Keratinocyte (primary cell): ENCODE data around the gene AQR.

Source experiments
- CTCF ChIP-seq, 3 experiments: IDR thresholded peaks in 1 of 3; conservative IDR thresholded peaks in 1 of 3; optimal IDR thresholded peaks in 1 of 3; 2 replicates in 2 of 3; 3 replicates in 1 of 3; pipeline versions ENCODE3 to v1.5.1; 2011; ENCODE audit warnings: low read length in 3 of 3, mild to moderate bottlenecking in 3 of 3, moderate library complexity in 2 of 3, control low read depth in 1 of 3, inconsistent platforms in 1 of 3; ENCODE audit not compliant: insufficient read depth in 2 of 3; ENCODE audit errors: extremely low read depth in 1 of 3
- EZH2 ChIP-seq: IDR thresholded peaks from one replicate; pipeline ENCODE4 v1.6.1; 2012; ENCODE audit warnings: inconsistent platforms, mild to moderate bottlenecking, low read length, moderate library complexity

- no peak for TF ChIP-seq CTCF (optimal IDR thresholded peaks at IDR 0.05 in 1 of 3, IDR thresholded peaks at IDR 0.05 in 1 of 3, conservative IDR thresholded peaks at IDR 0.05 in 1 of 3; ENCODE audit: extremely low read depth in 1 of 3, insufficient read depth in 2 of 3, low read length in 3 of 3)
- no peak for TF ChIP-seq EZH2
Measured at GRCh38 chr15:34853001-34853758, 116.4 kb downstream of the AQR start.
